ENCODE measurements around the gene CARS1.

The CARS1 gene

GRCh38 chr11:3040881-3041280 is 16.3 kb downstream of the CARS1 start:
- H3K27ac ChIP-seq = no peak overlapping the region; the same call in 1 of the 2 replicates
- ChIA-PET POLR2A (ENCODE audit: low non-redundant PET) (no interaction called here), CTCF (interaction anchor here (1.3 kb wide), 1 partner anchor 51 kb away, joined by 3 read pairs; no protein-coding TSS in a partner anchor)
- no peak for TF ChIP-seq CTCF (conservative IDR thresholded peaks at IDR 0.05; ENCODE audit: low read depth)
- no peak for DNase-seq (ENCODE audit: low spot score)

GRCh38 chr11:3037945-3038271 is 19.3 kb downstream of the CARS1 start:
- ChIA-PET CTCF (interaction anchor here (0.5 to 2.8 kb wide), 12 partner anchors 9 to 911 kb away, joined by 3 to 27 read pairs (median 3); no protein-coding TSS in a partner anchor), POLR2A (ENCODE audit: low non-redundant PET) (interaction anchor here (0.5 kb wide), 1 partner anchor 19 kb away, joined by 3 read pairs; no protein-coding TSS in a partner anchor)
- DNase-seq (ENCODE audit: low spot score) = no peak
- H3K27ac ChIP-seq = peak overlapping the region; percentile 85
- TF ChIP-seq CTCF (conservative IDR thresholded peaks at IDR 0.05; ENCODE audit: low read depth) = no peak

- peak; percentile 79 for TF ChIP-seq CTCF (conservative IDR thresholded peaks at IDR 0.05; ENCODE audit: low read depth)
- CTCF ChIA-PET = interaction anchor here (0.5 to 2.8 kb wide), 18 partner anchors 10 to 910 kb away, joined by 3 to 27 read pairs (median 4); no protein-coding TSS in a partner anchor
- peak overlapping the region; percentile 85 for H3K27ac ChIP-seq
- POLR2A ChIA-PET (ENCODE audit: low non-redundant PET) = interaction anchor here (0.5 kb wide), 1 partner anchor 19 kb away, joined by 3 read pairs; no protein-coding TSS in a partner anchor
- peak; percentile 71 for DNase-seq (ENCODE audit: low spot score)
Observed at GRCh38 chr11:3037040-3037944, 19.9 kb downstream of the CARS1 start.

GRCh38 chr11:3036419-3036818 is 20.8 kb downstream of the CARS1 start:
- no peak for TF ChIP-seq CTCF (conservative IDR thresholded peaks at IDR 0.05; ENCODE audit: low read depth)
- POLR2A ChIA-PET (ENCODE audit: low non-redundant PET) = no interaction called here
- no peak overlapping the region for H3K27ac ChIP-seq
- CTCF ChIA-PET = interaction anchor here (0.8 to 2.8 kb wide), 5 partner anchors 12 to 95 kb away, joined by 4 to 27 read pairs (median 4); no protein-coding TSS in a partner anchor
- no peak for DNase-seq (ENCODE audit: low spot score)

GRCh38 chr11:3035333-3035732 is 21.9 kb downstream of the CARS1 start:
- CTCF ChIA-PET = interaction anchor here (0.6 to 0.9 kb wide), 2 partner anchors 56 to 121 kb away, joined by 4 read pairs; no protein-coding TSS in a partner anchor
- POLR2A ChIA-PET (ENCODE audit: low non-redundant PET) = interaction anchor here (0.5 kb wide), 1 partner anchor 34 kb away, joined by 7 read pairs; no protein-coding TSS in a partner anchor
- no peak overlapping the region for H3K27ac ChIP-seq
- DNase-seq (ENCODE audit: low spot score) = no peak
- no peak for TF ChIP-seq CTCF (conservative IDR thresholded peaks at IDR 0.05; ENCODE audit: low read depth)

GRCh38 chr11:3030289-3031070 is 26.7 kb downstream of the CARS1 start:
- no peak overlapping the region for H3K27ac ChIP-seq
- DNase-seq (ENCODE audit: low spot score) = no peak
- ChIA-PET POLR2A (ENCODE audit: low non-redundant PET) (no interaction called here), CTCF (no interaction called here)
- no peak for TF ChIP-seq CTCF (conservative IDR thresholded peaks at IDR 0.05; ENCODE audit: low read depth)

Data from RWPE1 (cell line).